ENCODE data around the gene ETHE1. TPM values are rescaled to one million over a fixed set of nuclear protein-coding genes. Genes with fewer than 3 reads are reported as not detected.
A peak's percentile ranks its signal among the peaks of the same experiment; 100 is the strongest.

The ETHE1 gene
- total RNA-seq, 2 experiments from 2014 or later: 41.5 to 44.8 TPM

DNA sequence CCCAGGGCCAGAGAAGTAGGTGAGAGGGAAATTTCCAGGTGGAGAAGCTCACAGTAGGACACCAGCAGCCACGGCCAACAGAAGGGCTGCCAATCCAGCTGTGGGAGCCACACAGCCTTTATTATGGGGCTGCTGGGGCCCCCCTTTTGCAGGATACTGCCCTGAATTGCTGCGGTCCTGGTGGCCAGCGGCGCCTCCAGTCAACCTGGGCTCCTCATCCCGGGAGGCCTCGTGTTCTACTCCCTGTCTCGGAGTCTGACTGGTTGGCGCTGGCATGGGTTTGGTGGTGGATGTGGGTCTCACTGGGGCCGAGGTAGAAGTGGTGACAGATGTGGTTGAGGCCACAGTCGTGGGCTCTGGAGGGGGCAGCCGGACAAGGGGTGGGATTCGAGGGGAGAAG, 65.7 kb downstream of the ETHE1 start:
- DNase-seq: no peak
- Mint-ChIP-seq H3K27ac (peak overlapping the region; percentile 91), H3K36me3 (peaks cover 10% of the 10 kb centered on the region), H3K4me1 (peaks cover 24% of the 10 kb centered on the region), H3K9me3 (no peaks in the 10 kb centered on the region), H3K4me3 (peak overlapping the region; percentile 20), H3K27me3 (no peaks in the 10 kb centered on the region)

DNA sequence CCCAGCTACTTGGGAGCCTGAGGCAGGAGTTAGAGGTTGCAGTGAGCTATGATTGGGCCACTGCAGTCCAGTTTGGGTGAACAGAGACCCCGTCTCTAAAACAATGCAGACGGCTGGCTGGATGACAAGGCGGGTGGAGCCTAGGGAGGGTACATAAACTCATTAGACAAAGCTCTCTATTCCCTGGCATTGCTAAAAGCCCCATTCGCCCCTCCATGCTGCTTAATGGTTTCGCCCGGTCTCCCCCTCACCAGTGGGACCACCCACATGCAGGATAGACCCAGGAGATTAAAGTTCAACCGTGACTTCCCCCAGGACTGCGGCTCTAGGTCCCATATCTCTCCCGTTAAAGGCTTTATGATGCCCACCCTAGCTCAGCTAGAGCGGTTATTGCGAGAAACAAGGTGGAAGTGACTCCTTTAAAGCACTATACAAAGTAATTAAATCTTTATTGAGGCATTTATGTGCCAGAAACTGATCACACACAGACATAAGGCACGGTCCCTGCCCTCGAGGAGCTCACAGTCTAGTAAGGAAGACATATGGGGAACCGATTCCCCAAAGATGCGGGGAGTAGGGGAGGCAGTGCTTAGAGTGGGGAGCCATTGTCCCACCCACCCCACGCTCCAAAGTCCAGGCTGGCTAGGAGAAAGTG, 66.5 kb downstream of the ETHE1 start:
- no peak overlapping the region for H3K27ac Mint-ChIP-seq
- no peaks in the 10 kb centered on the region for H3K9me3 Mint-ChIP-seq
- H3K4me3 Mint-ChIP-seq: no peak overlapping the region
- no peak for DNase-seq
- H3K36me3 Mint-ChIP-seq: peaks cover 10% of the 10 kb centered on the region
- H3K27me3 Mint-ChIP-seq: no peaks in the 10 kb centered on the region
- peaks cover 24% of the 10 kb centered on the region for H3K4me1 Mint-ChIP-seq

DNA sequence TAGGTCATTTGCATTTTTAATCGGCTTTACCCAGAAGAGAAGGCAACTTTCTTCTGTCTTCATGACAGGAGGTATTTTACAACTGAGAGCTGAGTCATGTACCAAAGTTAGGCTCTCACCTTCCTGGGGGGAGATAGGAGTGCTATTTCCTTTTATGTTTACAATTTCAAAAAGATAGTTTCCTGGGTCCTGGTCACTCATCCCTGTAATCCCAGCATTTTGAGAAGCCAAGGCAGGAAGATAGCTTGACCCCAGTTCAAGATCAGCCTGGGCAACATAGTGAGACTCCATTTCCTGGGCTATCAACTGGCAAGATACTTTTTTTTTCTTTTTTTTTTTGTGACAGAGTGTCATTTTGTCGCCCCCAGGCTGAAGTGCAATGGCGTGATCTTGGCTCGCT, 69.2 kb downstream of the ETHE1 start:
- Mint-ChIP-seq H3K9me3 (no peaks in the 10 kb centered on the region), H3K36me3 (peaks cover 10% of the 10 kb centered on the region), H3K27ac (no peak overlapping the region), H3K4me1 (peaks cover 18% of the 10 kb centered on the region), H3K4me3 (no peak overlapping the region), H3K27me3 (no peaks in the 10 kb centered on the region)
- DNase-seq: no peak

Other genes starting within 250 kb of the ETHE1 start
- gene CD177, start 173.5 kb downstream of the ETHE1 start, total RNA-seq: not detected
- not detected for gene TEX101, start 112.3 kb downstream of the ETHE1 start, total RNA-seq
- 1 to 10 TPM; 5.2 to 5.3 TPM for gene LYPD3, start 61.6 kb downstream of the ETHE1 start, total RNA-seq
- 10 to 100 TPM; 12.7 to 13.1 TPM for gene PHLDB3, start 22.5 kb downstream of the ETHE1 start, total RNA-seq
- gene ZNF575, start 6.0 kb upstream of the ETHE1 start, total RNA-seq: 1 to 10 TPM; 2.0 to 2.2 TPM
- gene XRCC1, start 48.3 kb upstream of the ETHE1 start, total RNA-seq: 10 to 100 TPM; 35.4 to 36.8 TPM
- 10 to 100 TPM; 14.3 to 16.8 TPM for gene PINLYP, start 48.6 kb upstream of the ETHE1 start, total RNA-seq
- 10 to 100 TPM; 19.8 to 24.6 TPM for gene IRGQ, start 68.9 kb upstream of the ETHE1 start, total RNA-seq
- 10 to 100 TPM; 11.7 to 14.9 TPM for gene ZNF576, start 69.4 kb upstream of the ETHE1 start, total RNA-seq
- under 1 TPM; 0.54 to 0.60 TPM for gene SRRM5, start 84.9 kb upstream of the ETHE1 start, total RNA-seq
- 10 to 100 TPM; 16.8 to 19.7 TPM for gene ZNF428, start 92.4 kb upstream of the ETHE1 start, total RNA-seq
- gene CADM4, start 112.6 kb upstream of the ETHE1 start, total RNA-seq: under 1 TPM; 0.26 to 0.29 TPM
- 1 to 10 TPM; 6.5 to 7.6 TPM for gene PLAUR, start 143.0 kb upstream of the ETHE1 start, total RNA-seq
- gene IRGC, start 188.9 kb upstream of the ETHE1 start, total RNA-seq: not detected
- gene SMG9, start 227.8 kb upstream of the ETHE1 start, total RNA-seq: 10 to 100 TPM; 55.7 to 58.1 TPM